Amygdala (tissue), 56 donors: Measurements from ENCODE around the gene KCNJ4.
"Not testable (repeated sequence)": the region's sequence is repeated elsewhere in the genome, so short reads cannot be mapped to it uniquely, and the experiment has no call there.

Source experiments
- DNase-seq, 56 donors: peaks; one replicate each; lab custom pipeline; 2025; lab: John Stamatoyannopoulos, UW

KCNJ4 gene

DNA sequence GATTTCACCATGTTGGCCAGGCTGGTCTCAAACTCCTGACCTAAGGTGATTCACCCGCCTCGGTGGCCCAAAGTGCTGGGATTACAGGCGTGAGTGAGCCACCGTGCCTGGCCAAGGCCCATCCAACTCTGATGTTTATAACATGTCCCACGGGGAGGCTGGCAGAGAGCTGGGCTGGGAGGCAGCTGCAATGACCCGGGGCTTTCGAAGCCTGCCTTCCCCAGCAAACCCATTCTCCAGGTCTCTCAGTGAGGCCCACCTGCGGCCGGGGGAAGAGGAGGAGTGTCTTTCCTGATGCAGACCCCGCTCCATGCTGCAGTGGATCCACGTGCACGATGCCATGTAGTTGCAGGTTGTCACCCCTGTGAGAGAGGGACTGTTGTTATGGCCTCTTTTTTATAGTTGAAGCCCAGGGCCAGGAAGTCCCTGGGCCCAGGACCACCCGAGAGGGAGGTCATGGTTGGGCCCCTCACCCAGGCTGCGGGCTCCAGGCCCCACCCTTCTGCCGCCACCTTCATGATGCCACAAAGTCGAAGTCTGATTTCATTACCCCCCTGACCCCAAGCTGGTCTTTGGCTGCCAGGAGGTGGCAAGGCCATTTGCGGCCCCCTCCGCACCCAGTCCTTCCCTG lies 38.3 kb downstream of the KCNJ4 start:
- no peak for DNase-seq

DNA sequence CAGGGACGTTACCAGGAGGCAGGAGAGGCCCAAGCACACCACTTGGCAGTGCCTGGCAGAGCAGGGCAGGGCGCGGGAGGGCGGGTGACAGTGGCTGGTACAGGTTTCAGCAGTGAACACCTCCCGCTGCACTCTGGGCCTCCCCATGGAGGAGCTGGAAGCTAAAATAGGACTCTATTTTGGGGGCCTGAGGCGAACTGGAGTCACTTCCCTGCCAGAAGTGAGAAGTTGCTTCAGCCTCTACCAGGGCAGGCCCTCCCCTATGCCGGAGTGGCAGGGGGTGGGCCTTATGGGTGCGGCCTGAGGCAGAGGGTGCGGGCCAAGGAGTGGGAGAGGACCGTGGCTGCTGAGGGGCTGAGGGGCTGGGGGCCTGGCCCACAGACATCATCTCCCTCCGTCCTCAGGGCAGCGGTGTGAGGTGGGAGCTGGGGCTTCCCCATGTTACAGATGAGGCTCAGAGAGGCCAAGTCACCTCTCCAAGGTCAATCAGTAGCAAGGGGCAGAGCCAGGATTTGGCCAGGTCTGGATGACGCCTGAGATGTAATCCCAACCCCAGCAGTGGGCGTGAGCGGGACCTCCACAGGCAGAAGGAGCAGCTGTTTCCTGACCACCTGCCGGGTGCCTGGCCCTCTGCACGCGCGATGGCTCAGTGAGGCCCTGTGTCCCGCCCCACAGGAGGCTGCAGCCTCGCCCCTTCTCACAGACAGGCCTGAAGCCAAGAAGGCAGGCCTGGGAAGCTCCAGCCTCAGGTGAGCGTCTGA lies 39.3 kb downstream of the KCNJ4 start:
- no peak for DNase-seq

DNA sequence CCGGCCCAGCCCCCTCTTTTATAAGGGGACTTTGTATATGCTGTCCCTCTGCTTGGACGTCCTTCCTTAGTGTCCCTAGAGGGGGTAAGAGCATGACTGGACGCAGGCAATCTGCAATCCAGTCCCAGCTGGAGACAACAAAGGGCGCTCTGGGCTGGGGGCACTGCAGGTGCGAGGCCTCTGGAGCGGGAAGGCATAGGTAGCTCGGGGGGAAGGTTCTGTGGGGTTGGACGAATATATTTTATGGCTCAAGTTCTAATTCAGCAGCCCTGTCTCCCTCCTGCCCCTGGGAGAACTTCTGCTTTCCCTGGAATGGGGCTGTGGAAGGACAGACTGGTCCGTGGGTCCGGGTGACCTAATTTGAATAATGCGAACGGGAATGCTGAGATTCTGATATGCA lies 40.0 kb downstream of the KCNJ4 start:
- no peak for DNase-seq

DNA sequence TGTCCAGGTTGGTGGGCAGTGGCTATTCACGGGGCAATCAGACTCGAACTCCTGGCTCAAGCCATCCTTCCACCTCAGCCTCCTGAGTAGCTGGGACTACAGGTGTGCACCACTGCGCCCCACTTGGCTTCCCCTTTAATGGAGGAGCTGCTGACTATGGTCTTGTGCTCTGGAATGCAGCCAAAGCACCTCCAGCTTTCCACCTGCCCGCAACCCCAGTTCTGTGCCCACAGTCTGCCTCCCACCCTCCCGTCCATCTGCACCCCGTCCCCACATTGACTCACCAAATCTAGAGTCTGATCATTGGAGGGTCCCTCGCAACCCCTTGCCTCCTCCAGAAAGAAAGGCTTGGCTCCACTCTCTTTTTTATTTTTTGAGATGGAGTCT lies 41.0 kb downstream of the KCNJ4 start:
- DNase-seq: no peak

DNA sequence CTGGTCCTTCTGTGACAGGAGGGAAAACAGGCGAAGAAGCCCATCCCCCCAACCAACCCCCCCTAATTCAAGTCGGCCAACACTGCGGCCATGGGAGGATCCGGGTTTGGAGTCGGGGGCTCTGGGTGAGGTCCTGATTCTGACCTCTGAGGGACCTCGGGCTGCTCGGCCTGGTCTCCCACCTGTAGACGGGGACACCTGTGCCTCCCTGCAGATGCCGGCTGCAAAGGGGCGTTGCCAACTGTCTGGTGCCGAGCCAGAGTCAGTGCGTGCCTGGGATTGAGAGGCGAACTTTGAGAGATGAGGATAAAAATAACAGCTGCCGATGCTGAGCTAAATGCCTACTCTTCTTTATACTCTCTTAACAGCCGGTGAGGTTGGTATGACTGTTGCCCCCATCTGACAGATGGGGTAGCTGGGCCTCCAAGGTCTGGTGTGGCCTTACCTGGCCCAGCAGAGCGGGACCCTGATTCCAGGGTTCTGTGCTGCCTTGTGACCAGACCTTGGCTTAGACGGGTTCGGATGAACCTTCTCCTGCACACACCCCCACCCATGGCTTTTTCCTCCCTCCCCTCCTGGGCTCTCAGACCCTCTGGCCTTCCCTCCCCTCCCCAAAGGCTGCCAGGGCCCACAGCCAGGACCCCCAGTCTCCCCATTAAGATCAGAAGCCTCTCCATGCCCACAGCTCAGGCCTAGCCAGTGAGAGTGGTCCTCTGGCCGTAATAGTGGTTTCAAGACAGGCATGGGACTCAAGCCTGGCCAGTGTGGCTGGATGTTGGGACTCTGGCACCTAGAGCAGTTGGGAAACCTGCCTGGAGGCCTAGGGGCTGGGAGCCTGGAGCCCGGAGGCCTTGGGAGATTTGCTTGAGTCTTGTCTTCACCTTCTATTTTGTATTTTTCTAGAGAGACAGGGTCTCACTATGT lies 41.7 kb downstream of the KCNJ4 start:
- peak in 2 of 56 donors; percentile 16 to 73 for DNase-seq

DNA sequence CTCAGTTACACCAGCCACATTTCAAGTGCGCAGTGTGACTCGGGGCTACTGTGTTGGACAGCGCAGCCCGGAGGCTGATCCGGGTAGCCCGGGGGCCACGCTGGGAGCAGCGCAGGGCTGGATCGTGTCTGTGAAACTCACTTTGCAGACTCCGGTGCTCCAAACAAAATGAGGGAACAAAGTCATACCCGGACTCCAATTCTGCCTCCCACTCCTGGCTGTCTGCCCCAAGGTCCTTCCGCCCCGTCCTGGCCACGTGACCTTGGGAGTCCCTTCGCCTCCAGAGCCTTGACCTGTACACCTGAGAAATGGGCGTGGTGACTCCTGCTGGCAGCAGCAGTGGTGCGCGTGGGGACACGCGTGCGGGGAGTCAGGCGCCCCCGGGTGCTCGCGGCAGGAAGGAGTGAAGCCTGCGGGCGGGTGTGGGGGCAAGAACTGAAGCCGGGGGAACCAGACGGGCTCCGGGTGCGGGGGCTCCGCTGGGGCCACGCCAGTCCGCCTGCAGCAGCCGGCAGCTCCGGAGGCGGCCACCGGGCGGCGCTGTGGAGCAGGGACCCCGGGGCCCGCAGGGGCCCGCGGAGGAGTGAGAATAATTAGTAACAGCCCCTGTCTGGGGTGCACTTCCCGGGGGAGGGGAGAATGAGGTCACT lies 42.4 kb downstream of the KCNJ4 start:
- DNase-seq: peak in 4 of 56 donors; percentile 33 to 83 (median 61)

DNA sequence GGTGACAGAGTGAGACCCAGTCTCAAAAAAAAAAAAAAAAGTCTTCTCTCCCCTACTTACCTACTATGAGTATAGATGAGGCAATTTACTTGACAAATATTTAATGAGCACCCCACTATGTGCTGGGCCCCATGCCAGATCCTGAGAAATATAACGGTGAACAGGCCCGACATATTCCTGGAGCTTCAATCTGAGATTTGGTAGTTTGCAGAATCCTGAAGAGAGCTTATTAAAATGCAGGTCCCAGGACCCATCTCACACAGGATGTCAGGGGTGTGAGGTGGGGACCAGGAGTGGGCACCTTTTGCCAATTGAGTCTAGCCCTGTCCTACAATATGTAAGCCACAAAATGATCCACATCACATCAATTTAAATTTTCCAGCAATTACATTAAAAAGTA lies 44.0 kb downstream of the KCNJ4 start:
- DNase-seq: no peak

DNA sequence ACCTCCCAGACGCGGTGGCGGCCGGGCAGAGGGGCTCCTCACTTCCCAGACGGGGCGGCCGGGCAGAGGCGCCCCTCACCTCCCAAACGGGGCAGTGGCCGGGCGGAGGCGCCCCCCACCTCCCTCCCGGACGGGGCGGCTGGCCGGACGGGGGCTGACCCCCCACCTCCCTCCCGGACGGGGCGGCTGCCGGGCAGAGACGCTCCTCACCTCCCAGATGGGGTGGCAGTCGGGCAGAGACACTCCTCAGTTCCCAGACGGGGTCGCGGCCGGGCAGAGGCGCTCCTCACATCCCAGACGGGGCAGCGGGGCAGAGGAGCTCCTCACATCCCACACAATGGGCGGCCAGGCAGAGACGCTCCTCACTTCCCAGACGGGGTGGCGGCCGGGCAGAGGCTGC lies 45.1 kb downstream of the KCNJ4 start:
- not testable (repeated sequence) for DNase-seq

DNA sequence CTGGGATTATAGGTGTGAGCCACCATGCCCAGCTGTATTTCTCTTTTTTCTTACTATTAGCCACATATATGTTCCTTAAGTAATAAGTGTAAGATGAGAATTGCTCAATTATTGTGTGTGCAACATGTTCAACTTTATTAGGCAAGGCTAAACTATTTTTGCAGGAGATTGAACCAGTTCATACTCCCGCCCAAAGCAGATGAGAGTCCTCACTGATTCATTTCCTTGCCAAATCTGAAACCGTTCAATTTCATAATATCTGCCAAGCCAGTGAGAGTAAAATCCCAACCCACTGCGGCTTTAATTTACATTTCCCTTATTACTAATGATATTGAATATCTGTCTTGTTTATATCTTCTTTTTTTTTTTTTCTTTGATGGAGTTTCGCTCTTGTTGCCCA lies 48.4 kb downstream of the KCNJ4 start:
- no peak for DNase-seq

DNA sequence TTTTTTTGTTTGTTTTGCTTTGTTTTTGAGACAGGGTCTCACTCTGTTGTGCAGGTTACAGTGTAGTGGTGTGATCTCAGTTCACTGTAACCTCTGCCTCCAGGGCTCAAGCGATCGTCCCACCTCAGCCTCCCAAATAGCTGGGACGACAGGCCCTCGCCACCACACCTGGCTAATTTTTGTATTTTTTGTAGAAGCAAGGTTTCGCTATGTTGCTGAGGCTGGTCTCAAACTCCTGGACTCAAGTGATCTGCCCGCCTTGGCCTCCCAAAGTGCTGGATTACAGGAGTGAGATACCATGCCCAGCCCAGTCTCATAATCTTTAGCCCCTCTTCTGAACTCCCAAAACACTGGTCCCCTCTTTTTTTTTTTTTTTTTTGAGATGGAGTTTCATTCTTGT lies 50.6 kb downstream of the KCNJ4 start:
- no peak for DNase-seq

DNA sequence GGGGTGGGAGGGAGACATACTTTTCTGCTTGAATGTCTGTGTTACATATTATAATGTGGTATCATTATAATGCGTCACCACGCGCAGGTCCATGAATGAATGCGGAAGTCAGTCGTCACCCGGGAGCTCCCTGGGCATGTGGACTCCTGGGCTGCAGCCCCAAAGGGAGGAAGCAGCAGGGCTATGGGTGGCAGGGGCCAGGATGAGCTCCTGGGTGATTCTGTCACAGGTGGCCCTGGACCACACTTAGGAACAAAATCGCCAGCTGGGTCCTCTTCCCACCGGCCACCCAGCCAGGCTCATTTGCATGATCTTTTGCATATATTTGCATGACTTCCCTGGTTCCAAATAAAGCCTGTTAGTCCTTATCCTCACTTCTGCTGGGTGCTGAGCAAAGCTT lies 51.2 kb downstream of the KCNJ4 start:
- DNase-seq: peak in 3 of 56 donors; percentile 20 to 46 (median 36)

DNA sequence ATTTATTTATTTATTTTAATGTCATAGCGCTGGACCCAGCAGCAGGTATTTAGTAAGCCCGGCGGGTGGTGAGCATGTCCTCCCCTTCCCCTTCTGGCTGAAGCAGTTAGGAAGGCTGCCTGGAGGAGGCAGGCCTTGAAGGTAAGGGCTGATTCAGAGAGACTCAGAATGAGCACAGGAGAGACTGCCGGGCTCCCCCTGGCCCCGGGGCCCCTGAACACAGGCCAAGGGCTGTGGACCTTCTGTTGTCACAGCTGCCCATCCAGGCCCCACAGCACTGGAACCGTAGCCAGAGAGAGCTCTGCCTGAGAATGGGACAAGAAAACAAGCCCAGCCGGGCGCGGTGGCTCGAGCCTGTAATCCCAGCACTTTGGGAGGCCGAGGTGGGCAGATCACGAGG lies 52.8 kb downstream of the KCNJ4 start:
- DNase-seq: no peak

DNA sequence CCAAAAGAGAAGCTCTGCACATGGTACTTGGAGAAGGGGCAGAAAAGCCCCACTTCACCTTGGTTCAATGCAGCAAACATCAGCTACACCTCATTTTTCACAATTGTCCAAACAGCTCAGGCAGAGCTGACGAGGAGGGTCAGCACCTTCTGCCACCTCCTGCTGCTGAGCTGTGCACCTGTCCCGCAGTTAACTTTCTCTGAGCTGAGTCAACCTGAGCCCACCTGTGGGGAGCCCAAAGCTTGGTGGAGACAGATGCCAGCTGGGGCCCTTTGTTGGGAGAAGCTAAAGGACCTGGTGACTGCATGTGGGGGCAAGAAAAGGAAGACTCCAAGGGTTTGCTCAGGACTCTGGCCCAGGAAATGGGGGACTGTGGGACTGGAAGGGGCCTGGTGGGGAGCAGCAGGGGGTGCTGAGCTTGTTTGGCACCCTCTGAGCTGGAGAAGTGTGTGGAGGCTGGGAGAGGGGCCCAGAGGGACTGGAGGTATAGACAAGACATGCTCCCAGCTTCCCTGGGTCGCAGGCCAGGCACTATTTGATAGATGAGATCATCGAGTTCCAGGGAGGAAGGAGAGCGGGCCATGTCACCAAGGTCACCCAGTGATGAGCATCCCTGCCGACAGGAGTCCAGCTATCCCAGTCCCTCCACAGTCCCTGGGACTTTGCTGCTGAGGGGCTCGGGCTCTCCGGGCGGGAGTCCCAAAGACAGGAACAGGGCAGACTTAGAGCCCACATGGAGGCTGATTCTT lies 53.5 kb downstream of the KCNJ4 start:
- no peak for DNase-seq

DNA sequence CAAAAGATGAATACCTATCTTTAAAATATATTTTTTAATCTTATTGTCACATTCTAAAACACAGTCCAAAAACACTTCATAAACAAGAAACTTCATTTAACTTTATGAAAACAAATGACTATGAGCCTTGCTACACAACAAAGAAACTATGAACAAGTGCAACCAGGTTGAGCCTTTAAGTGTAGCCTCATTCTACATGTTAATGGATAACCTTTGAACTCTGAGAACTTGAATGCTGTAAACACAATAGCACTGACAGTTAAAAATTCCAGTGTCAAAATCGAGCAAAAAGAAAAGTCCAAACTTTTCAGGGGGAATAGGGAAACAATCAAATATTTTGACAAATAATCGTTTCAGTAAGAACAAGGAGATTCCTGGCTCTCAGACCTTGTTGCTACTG lies 54.7 kb downstream of the KCNJ4 start:
- not testable (repeated sequence) for DNase-seq

DNA sequence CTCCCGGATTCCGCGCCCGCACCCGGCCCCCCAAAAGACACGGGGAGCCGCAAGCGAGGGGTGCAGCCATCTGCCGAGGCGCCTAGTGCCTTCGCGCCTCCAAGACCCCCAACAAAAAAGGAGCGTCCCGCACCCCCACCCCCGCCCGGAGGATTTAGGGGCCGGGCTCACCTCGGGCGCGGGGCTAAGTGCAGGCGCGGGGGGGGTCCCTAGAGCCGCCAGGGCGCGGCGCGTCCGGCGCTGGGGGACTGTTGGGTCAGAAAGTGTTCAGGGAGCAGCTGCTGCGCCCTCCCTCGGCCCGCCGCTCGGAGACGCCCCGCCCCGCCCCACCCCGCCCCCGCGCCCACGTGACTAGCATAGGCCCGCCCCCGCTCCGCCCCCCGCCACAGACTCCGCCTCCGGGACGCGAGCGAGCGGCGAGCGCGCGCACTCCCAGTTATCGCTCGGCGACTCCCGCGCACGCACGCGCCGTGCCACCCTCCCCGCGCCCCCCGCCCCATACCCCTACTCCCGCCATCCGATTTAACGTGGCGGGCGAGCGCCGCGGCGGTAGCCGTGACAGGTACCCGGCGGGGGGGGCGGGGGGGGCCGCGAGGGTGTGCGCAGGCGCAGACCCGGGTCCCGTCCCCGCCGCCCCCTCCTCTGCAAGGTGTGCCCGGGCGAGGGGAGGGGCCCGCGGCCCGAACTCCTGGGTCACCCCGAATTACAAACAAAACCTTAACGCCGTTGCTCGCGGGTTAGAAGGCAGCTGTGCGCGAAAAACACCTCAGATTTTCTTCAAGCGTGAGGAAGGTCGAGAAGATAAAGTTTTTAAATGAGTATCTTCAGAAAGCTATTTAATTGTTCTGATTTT lies 56.2 kb downstream of the KCNJ4 start:
- DNase-seq: peak in 50 of 56 donors; percentile 33 to 89 (median 74)

DNA sequence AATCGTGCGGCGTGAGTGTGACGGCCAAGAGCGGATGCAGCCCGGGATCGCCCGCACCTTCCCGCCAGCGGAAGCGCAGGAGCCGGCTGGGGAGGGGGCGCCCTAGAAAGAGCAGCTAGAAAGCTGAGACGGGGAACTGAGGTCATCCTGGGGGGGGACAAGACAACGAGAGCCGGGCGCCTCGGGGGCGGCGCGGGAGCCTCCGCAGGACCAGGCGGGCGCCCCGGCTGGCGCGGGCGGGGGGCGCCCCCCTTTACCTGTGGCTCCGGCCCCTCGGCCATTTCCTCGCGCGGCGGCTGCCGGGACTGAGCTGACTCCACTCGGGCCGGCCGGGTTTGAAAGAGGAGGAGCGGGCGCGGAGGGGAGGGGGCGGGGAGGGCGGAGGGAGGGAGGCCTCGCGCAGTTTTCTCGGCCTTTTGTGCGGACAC lies 56.8 kb downstream of the KCNJ4 start:
- peak in 21 of 56 donors; percentile 40 to 71 (median 57) for DNase-seq

DNA sequence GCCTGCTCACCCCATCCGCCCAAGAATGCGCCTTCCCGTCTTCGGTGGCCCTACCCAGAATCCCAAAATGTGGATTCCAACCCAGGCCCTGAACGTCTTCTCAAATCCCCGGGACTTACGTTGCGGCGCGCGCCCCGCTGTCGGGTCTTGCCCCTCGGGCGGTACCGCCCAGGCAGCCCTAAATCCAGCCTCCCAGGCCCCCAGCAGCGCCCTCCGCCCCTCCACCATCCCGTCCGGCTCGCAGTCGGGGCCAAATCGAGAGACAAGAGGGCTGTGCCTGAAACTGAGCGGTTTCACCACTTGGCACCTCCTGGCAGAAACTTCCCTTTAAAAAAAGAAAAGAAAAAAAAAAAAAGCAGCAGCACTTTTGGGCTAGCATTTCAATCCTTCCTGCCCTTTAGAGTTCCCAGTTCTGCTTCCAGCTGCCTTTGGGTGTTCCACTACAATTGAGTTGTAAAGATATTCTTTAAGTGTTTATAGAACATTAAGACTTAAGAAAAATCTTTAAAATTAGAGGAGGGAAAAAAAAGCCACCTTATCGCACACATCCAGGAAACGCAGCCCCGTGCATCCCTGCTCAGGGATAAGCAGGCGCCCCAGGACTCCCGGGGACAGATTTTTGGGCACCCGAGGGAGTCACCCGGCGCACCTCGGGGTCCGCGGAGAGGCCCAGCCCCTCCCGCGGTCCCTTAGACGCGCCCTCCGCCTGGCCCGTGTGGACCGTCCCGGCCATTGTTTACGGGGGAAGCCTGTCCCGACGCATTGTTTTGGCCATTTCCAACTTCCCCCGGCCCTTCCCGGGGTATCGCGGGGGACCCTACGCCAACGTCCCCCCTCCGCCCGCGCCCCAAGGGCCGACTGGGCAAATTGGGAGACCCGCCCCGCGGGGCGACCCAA lies 57.6 kb downstream of the KCNJ4 start:
- DNase-seq: peak in 3 of 56 donors; percentile 15 to 25 (median 20)
